ENCODE measurements around the gene ZNF804A.

- TF ChIP-seq, protein P1, sequence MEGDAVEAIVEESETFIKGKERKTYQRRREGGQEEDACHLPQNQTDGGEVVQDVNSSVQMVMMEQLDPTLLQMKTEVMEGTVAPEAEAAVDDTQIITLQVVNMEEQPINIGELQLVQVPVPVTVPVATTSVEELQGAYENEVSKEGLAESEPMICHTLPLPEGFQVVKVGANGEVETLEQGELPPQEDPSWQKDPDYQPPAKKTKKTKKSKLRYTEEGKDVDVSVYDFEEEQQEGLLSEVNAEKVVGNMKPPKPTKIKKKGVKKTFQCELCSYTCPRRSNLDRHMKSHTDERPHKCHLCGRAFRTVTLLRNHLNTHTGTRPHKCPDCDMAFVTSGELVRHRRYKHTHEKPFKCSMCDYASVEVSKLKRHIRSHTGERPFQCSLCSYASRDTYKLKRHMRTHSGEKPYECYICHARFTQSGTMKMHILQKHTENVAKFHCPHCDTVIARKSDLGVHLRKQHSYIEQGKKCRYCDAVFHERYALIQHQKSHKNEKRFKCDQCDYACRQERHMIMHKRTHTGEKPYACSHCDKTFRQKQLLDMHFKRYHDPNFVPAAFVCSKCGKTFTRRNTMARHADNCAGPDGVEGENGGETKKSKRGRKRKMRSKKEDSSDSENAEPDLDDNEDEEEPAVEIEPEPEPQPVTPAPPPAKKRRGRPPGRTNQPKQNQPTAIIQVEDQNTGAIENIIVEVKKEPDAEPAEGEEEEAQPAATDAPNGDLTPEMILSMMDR (IDR thresholded peaks at IDR 0.05): no peak
- no peak for TF ChIP-seq POLR2A (IDR thresholded peaks at IDR 0.05)
These were observed 37.7 kb upstream of the ZNF804A start for GRCh38 chr2:184560603-184561002.

All from lower leg skin (tissue), 3 donors.